ENCODE measurements around the gene NEK11. TPM values are rescaled to one million over a fixed set of nuclear protein-coding genes. Genes with fewer than 3 reads are reported as not detected.

The NEK11 gene
- polyA plus RNA-seq, 1 of the 3 experiments (the other 2 are of a cell fraction): 4.7 TPM

GRCh38 chr3:131167867-131168266, 141.2 kb downstream of the NEK11 start (continued):
- TF ChIP-seq USF2 (IDR thresholded peaks at IDR 0.05; ENCODE audit: borderline replicate concordance, low read depth, low read length): no peak

GRCh38 chr3:131169331-131169730, 142.7 kb downstream of the NEK11 start:
- Histone ChIP-seq H3K27me3 (ENCODE audit: insufficient read depth) (no peaks in the 10 kb centered on the region), H3K9ac (no peak overlapping the region), H3F3A (replicated peaks; ENCODE audit: insufficient read depth) (no peaks in the 10 kb centered on the region), H3K9me2 (no peaks in the 10 kb centered on the region), H3K4me2 (no peak overlapping the region), H3K4me1 (ENCODE audit: control insufficient read depth in 1 of 2, insufficient read depth in 2 of 2, low read depth in 1 of 2, low read length in 1 of 2) (peaks cover 0 to 7% of the 10 kb centered on the region in 2 experiments; a peak in 2 of 4 replicates), H2AFZ (ENCODE audit: low read depth) (no peak overlapping the region), H3K4me3 (ENCODE audit: low read depth in 2 of 2, low read length in 1 of 2) (no peak overlapping the region), H3K9me3 (no peaks in the 10 kb centered on the region), H3K27ac (ENCODE audit: low read depth in 2 of 2, low read length in 1 of 2) (peak overlapping the region in 1 of 2 experiments; percentile 67; a peak in 2 of 4 replicates), H3K36me3 (replicated peaks in 1 of 2; ENCODE audit: control insufficient read depth in 1 of 2, insufficient read depth in 2 of 2, low read length in 1 of 2) (no peaks in the 10 kb centered on the region), H3K79me2 (ENCODE audit: insufficient read depth) (no peaks in the 10 kb centered on the region), H4K20me1 (ENCODE audit: insufficient read depth) (no peaks in the 10 kb centered on the region)
- DNase-seq: no peak
- TF ChIP-seq USF1 (IDR thresholded peaks at IDR 0.05; ENCODE audit: borderline replicate concordance, low read depth): no peak
- TF ChIP-seq GATA2 (CRISPR knock-in tag; IDR thresholded peaks at IDR 0.05): no peak
- TF ChIP-seq ELF1 (IDR thresholded peaks at IDR 0.05): no peak
- no peak for TF ChIP-seq YY1 (IDR thresholded peaks at IDR 0.05; ENCODE audit: low read depth)
- no peak for TF ChIP-seq SIN3A (IDR thresholded peaks at IDR 0.05; ENCODE audit: borderline replicate concordance, low read depth, low read length)
- TF ChIP-seq CHD2 (IDR thresholded peaks at IDR 0.05; ENCODE audit: low read length, partially characterized antibody): no peak
- TF ChIP-seq TEAD4 (IDR thresholded peaks at IDR 0.05; ENCODE audit: borderline replicate concordance, insufficient read depth): no peak
- TF ChIP-seq CTCF (IDR thresholded peaks at IDR 0.05): no peak
- no peak for TF ChIP-seq RFX5 (IDR thresholded peaks at IDR 0.05; ENCODE audit: low read length)
- TF ChIP-seq MEF2A (IDR thresholded peaks at IDR 0.05; ENCODE audit: borderline replicate concordance, low read depth): no peak
- TF ChIP-seq ZBTB33 (IDR thresholded peaks at IDR 0.05; ENCODE audit: borderline replicate concordance, low read depth): no peak
- TF ChIP-seq MAX (IDR thresholded peaks at IDR 0.05; ENCODE audit: low read depth): no peak
- no peak for TF ChIP-seq RXRA (IDR thresholded peaks at IDR 0.05; ENCODE audit: borderline replicate concordance, low read depth)
- WGBS (ENCODE audit: low lambda C conversion rate): 56% methylated on average over 3 of the region's 3 CpGs
- ChIA-PET CTCF (interaction anchor here (0.6 kb wide), 1 partner anchor 102 kb away, joined by 3 read pairs; no protein-coding TSS in a partner anchor), POLR2A (no interaction called here)

All from SK-N-SH (cell line).